Nephron (organoid): Measurements from ENCODE around the gene CUX1.

Experiments used
- H3K27ac Mint-ChIP-seq, 3 experiments: 2 replicates each; pipeline ENCODE4 v1.8.0; 2020; ENCODE audit warnings: mixed read lengths in 3 of 3, mild to moderate bottlenecking in 2 of 3, moderate library complexity in 1 of 3
- H3K27me3 Mint-ChIP-seq: 2 replicates; pipeline ENCODE4 v1.8.0; 2021; ENCODE audit warnings: low read depth, mild to moderate bottlenecking, moderate library complexity, mixed read lengths
- H3K36me3 Mint-ChIP-seq: 2 replicates; pipeline ENCODE4 v1.8.0; 2020; ENCODE audit warnings: low read depth, mixed read lengths
- H3K4me1 Mint-ChIP-seq: 2 replicates; pipeline ENCODE4 v1.8.0; 2020; ENCODE audit warnings: mixed read lengths
- H3K4me3 Mint-ChIP-seq, 3 experiments: 2 replicates each; pipeline ENCODE4 v1.8.0; 2020; ENCODE audit warnings: mild to moderate bottlenecking in 3 of 3, mixed read lengths in 3 of 3, moderate library complexity in 2 of 3
- H3K9me3 Mint-ChIP-seq: 2 replicates; pipeline ENCODE4 v1.8.0; 2020; ENCODE audit warnings: mixed read lengths
- CTCF ChIP-seq, 3 experiments: fragments of 200-600 bp; sonication (generic); IDR thresholded peaks; one replicate each; pipeline ENCODE4 v1.5.0; 2021; ENCODE audit warnings: antibody characterized with exemption in 3 of 3; ENCODE audit not compliant: unreplicated experiment in 3 of 3

The CUX1 gene

GRCh38 chr7:102150266-102150665 lies 332.8 kb downstream of the CUX1 start:
- peak overlapping the region in 1 of 3 experiments; percentile 5 for H3K27ac Mint-ChIP-seq
- H3K4me1 Mint-ChIP-seq: peaks cover 32% of the 10 kb centered on the region

GRCh38 chr7:102152672-102153598 lies 335.5 kb downstream of the CUX1 start:
- H3K36me3 Mint-ChIP-seq: peaks cover 28% of the 10 kb centered on the region
- H3K4me3 Mint-ChIP-seq: no peak overlapping the region
- peak overlapping the region; percentile 33 to 81 (median 63) for H3K27ac Mint-ChIP-seq
- H3K9me3 Mint-ChIP-seq: no peaks in the 10 kb centered on the region
- no peak for TF ChIP-seq CTCF (IDR thresholded peaks at IDR 0.05; ENCODE audit: unreplicated experiment in 3 of 3)
- H3K4me1 Mint-ChIP-seq: peaks cover 41% of the 10 kb centered on the region
- H3K27me3 Mint-ChIP-seq: no peaks in the 10 kb centered on the region

More at GRCh38 chr7:102150266-102150665, 332.8 kb downstream of the CUX1 start:
- Mint-ChIP-seq H3K9me3 (no peaks in the 10 kb centered on the region), H3K36me3 (peaks cover 28% of the 10 kb centered on the region), H3K27me3 (no peaks in the 10 kb centered on the region), H3K4me3 (no peak overlapping the region)
- TF ChIP-seq CTCF (IDR thresholded peaks at IDR 0.05; ENCODE audit: unreplicated experiment in 3 of 3): no peak

- no peak overlapping the region for H3K4me3 Mint-ChIP-seq
- H3K36me3 Mint-ChIP-seq: peaks cover 35% of the 10 kb centered on the region
- no peak for TF ChIP-seq CTCF (IDR thresholded peaks at IDR 0.05; ENCODE audit: unreplicated experiment in 3 of 3)
- peak overlapping the region; percentile 1 to 76 (median 32) for H3K27ac Mint-ChIP-seq
- H3K27me3 Mint-ChIP-seq: no peaks in the 10 kb centered on the region
- H3K9me3 Mint-ChIP-seq: no peaks in the 10 kb centered on the region
- H3K4me1 Mint-ChIP-seq: peaks cover 45% of the 10 kb centered on the region
These were observed 336.1 kb downstream of the CUX1 start for GRCh38 chr7:102153599-102153946.

GRCh38 chr7:102154425-102154824 lies 337.0 kb downstream of the CUX1 start:
- no peak for TF ChIP-seq CTCF (IDR thresholded peaks at IDR 0.05; ENCODE audit: unreplicated experiment in 3 of 3)
- peaks cover 45% of the 10 kb centered on the region for H3K4me1 Mint-ChIP-seq
- H3K4me3 Mint-ChIP-seq: no peak overlapping the region
- peaks cover 37% of the 10 kb centered on the region for H3K36me3 Mint-ChIP-seq
- H3K9me3 Mint-ChIP-seq: no peaks in the 10 kb centered on the region
- no peaks in the 10 kb centered on the region for H3K27me3 Mint-ChIP-seq
- H3K27ac Mint-ChIP-seq: no peak overlapping the region

- Mint-ChIP-seq H3K9me3 (no peaks in the 10 kb centered on the region), H3K4me1 (peaks cover 39% of the 10 kb centered on the region), H3K36me3 (peaks cover 47% of the 10 kb centered on the region), H3K4me3 (peak overlapping the region in 1 of 3 experiments; percentile 20), H3K27me3 (no peaks in the 10 kb centered on the region), H3K27ac (peak overlapping the region; percentile 78 to 91 (median 87))
- no peak for TF ChIP-seq CTCF (IDR thresholded peaks at IDR 0.05; ENCODE audit: unreplicated experiment in 3 of 3)
These were observed 338.5 kb downstream of the CUX1 start for GRCh38 chr7:102155821-102156441.
